LNCAP (cell line): ENCODE data around the gene SACM1L.

Source experiments
- TF ChIP-seq, protein P1 (sequence below): fragments of 450-650 bp; IDR thresholded peaks from 2 replicates; pipeline ENCODE4 v1.5.1; 2017; ENCODE audit warnings: mild to moderate bottlenecking

SACM1L gene, protein sequence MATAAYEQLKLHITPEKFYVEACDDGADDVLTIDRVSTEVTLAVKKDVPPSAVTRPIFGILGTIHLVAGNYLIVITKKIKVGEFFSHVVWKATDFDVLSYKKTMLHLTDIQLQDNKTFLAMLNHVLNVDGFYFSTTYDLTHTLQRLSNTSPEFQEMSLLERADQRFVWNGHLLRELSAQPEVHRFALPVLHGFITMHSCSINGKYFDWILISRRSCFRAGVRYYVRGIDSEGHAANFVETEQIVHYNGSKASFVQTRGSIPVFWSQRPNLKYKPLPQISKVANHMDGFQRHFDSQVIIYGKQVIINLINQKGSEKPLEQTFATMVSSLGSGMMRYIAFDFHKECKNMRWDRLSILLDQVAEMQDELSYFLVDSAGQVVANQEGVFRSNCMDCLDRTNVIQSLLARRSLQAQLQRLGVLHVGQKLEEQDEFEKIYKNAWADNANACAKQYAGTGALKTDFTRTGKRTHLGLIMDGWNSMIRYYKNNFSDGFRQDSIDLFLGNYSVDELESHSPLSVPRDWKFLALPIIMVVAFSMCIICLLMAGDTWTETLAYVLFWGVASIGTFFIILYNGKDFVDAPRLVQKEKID

GRCh38 chr3:45688882-45689786 is at the start of gene SACM1L:
Gene SACM1L (plus strand): TSS chr3:45689396. CDS start chr3:45689466, 70 bp downstream.
- TF ChIP-seq, protein P1, sequence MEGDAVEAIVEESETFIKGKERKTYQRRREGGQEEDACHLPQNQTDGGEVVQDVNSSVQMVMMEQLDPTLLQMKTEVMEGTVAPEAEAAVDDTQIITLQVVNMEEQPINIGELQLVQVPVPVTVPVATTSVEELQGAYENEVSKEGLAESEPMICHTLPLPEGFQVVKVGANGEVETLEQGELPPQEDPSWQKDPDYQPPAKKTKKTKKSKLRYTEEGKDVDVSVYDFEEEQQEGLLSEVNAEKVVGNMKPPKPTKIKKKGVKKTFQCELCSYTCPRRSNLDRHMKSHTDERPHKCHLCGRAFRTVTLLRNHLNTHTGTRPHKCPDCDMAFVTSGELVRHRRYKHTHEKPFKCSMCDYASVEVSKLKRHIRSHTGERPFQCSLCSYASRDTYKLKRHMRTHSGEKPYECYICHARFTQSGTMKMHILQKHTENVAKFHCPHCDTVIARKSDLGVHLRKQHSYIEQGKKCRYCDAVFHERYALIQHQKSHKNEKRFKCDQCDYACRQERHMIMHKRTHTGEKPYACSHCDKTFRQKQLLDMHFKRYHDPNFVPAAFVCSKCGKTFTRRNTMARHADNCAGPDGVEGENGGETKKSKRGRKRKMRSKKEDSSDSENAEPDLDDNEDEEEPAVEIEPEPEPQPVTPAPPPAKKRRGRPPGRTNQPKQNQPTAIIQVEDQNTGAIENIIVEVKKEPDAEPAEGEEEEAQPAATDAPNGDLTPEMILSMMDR: no peak

DNA sequence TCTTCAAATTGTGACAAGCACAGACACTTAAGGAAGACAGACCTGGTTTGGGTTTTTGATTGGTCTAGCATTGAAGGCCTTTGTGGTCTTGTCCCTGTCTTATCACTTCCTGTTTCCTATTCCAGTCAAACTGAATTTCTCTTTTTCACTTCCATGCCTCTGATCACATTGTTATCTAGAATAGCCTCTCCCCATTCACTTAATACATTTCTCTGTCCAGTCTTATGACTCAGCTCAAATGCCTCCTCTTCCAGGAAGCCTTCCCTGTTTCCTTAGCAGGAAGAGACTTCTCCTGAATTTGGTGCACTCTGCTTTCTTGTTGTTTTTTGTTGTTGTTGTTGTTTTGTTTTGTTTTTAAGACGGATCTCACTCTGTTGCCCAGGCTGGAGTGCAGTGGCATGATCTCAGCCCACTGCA is 49.1 kb upstream of the SACM1L start:
- TF ChIP-seq, protein P1: no peak

GRCh38 chr3:45640724-45641361 is 48.4 kb upstream of the SACM1L start:
- TF ChIP-seq, protein P1: no peak

GRCh38 chr3:45641756-45642155 is 47.4 kb upstream of the SACM1L start:
- TF ChIP-seq, protein P1: no peak

DNA sequence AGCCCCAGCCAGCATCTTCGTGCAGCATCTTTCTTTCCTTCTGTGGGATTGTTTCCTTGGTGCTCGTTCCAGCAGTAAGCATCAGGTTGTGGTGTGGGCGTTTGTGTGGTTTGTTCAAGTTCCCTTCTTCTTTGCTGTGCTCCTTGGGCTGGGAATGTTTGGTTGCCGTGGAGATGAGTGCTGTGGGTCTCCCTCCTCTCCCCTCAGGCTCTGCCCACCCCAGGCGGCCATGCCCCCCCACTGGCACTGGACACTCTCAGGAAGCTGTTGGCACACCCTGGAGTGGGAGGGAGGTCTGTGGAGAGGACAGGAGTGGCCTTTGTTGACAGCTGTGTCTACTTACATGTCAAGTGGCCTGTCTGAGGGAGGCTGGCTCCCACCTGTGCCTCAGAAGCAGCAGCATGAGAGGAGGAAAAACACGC is 46.5 kb upstream of the SACM1L start:
- TF ChIP-seq, protein P1: no peak

GRCh38 chr3:45644063-45644790 is 45.0 kb upstream of the SACM1L start:
- TF ChIP-seq, protein P1: no peak
